Measurements from ENCODE around the gene CADPS. TPM values are rescaled to one million over a fixed set of nuclear protein-coding genes. Genes with fewer than 3 reads are reported as not detected.

CADPS gene
- total RNA-seq, 1 donor from 2014 or later = 149 TPM

DNA sequence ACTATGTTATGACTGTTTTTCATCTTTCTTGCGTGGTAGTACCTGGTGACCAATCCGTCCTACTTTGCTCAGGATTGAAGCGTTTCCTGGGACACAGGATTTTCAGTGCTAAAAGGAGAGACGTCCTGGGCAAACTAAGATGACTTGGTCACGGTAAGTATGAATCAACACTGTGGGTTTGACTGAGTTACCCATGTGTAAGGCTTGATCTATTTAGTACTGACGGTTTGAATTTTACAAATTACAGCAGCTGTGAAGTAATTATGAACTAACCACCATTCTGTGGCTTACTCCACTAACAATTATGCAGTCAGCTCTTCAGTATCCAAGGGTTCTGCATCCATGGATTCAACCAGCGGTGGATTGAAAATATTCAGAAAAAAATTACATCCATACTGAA lies 328.9 kb downstream of the CADPS start:
- Mint-ChIP-seq H3K36me3 (ENCODE audit: insufficient read depth) (peaks cover 2% of the 10 kb centered on the region), H3K9me3 (ENCODE audit: low read depth) (no peaks in the 10 kb centered on the region), H3K4me1 (ENCODE audit: low read depth) (no peaks in the 10 kb centered on the region), H3K4me3 (ENCODE audit: low read depth) (no peak overlapping the region), H3K27ac (no peak overlapping the region), H3K27me3 (no peaks in the 10 kb centered on the region)
- TF ChIP-seq CTCF (IDR thresholded peaks at IDR 0.05; ENCODE audit: unreplicated experiment) = no peak
- DNase-seq (ENCODE audit: low spot score, unreplicated experiment) = no peak

GRCh38 chr3:62542185-62542584 lies 333.0 kb downstream of the CADPS start:
- Mint-ChIP-seq H3K36me3 (ENCODE audit: insufficient read depth) (peaks cover 2% of the 10 kb centered on the region), H3K27ac (no peak overlapping the region), H3K4me1 (ENCODE audit: low read depth) (no peaks in the 10 kb centered on the region), H3K9me3 (ENCODE audit: low read depth) (no peaks in the 10 kb centered on the region), H3K4me3 (ENCODE audit: low read depth) (no peak overlapping the region), H3K27me3 (no peaks in the 10 kb centered on the region)
- no peak for DNase-seq (ENCODE audit: low spot score, unreplicated experiment)
- no peak for TF ChIP-seq CTCF (IDR thresholded peaks at IDR 0.05; ENCODE audit: unreplicated experiment)

DNA sequence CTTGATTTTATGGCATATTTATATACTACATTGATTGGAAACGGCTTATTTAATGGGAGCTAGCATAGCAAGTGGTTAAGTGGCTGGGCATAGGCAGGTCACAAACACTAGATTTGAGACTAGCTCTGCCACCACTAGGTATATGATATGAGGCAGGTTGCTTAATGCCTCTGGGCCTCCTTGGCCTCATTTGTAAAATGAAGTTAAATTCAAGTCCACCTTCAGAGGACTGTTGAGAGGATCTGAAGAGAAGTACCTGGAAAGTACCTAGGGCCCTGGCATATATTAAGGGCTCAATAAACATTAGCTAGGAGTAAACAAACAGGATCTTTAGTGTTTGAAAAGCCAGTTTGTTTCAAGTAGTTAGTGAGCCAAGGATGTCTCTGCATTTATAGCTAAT lies 335.5 kb downstream of the CADPS start:
- Mint-ChIP-seq H3K4me1 (ENCODE audit: low read depth) (no peaks in the 10 kb centered on the region), H3K9me3 (ENCODE audit: low read depth) (no peaks in the 10 kb centered on the region), H3K4me3 (ENCODE audit: low read depth) (no peak overlapping the region), H3K27ac (no peak overlapping the region), H3K27me3 (no peaks in the 10 kb centered on the region), H3K36me3 (ENCODE audit: insufficient read depth) (no peaks in the 10 kb centered on the region)
- no peak for DNase-seq (ENCODE audit: low spot score, unreplicated experiment)
- TF ChIP-seq CTCF (IDR thresholded peaks at IDR 0.05; ENCODE audit: unreplicated experiment) = no peak

- Mint-ChIP-seq H3K27ac (no peak overlapping the region), H3K4me1 (ENCODE audit: low read depth) (no peaks in the 10 kb centered on the region), H3K27me3 (no peaks in the 10 kb centered on the region), H3K9me3 (ENCODE audit: low read depth) (no peaks in the 10 kb centered on the region), H3K36me3 (ENCODE audit: insufficient read depth) (no peaks in the 10 kb centered on the region), H3K4me3 (ENCODE audit: low read depth) (no peak overlapping the region)
- no peak for TF ChIP-seq CTCF (IDR thresholded peaks at IDR 0.05; ENCODE audit: unreplicated experiment)
- no peak for DNase-seq (ENCODE audit: low spot score, unreplicated experiment)
Measured at GRCh38 chr3:62538691-62539356, 336.4 kb downstream of the CADPS start.

GRCh38 chr3:62534326-62534725 lies 340.9 kb downstream of the CADPS start:
- H3K27me3 Mint-ChIP-seq = no peaks in the 10 kb centered on the region
- no peaks in the 10 kb centered on the region for H3K9me3 Mint-ChIP-seq (ENCODE audit: low read depth)
- H3K36me3 Mint-ChIP-seq (ENCODE audit: insufficient read depth) = peaks cover 7% of the 10 kb centered on the region
- no peak overlapping the region for H3K4me3 Mint-ChIP-seq (ENCODE audit: low read depth)
- DNase-seq (ENCODE audit: low spot score, unreplicated experiment) = no peak
- H3K4me1 Mint-ChIP-seq (ENCODE audit: low read depth) = no peaks in the 10 kb centered on the region
- no peak overlapping the region for H3K27ac Mint-ChIP-seq
- TF ChIP-seq CTCF (IDR thresholded peaks at IDR 0.05; ENCODE audit: unreplicated experiment) = no peak

All from progenitor cell of endocrine pancreas (in vitro differentiated cells).